ENCODE results near the gene TRAF2.

DNA sequence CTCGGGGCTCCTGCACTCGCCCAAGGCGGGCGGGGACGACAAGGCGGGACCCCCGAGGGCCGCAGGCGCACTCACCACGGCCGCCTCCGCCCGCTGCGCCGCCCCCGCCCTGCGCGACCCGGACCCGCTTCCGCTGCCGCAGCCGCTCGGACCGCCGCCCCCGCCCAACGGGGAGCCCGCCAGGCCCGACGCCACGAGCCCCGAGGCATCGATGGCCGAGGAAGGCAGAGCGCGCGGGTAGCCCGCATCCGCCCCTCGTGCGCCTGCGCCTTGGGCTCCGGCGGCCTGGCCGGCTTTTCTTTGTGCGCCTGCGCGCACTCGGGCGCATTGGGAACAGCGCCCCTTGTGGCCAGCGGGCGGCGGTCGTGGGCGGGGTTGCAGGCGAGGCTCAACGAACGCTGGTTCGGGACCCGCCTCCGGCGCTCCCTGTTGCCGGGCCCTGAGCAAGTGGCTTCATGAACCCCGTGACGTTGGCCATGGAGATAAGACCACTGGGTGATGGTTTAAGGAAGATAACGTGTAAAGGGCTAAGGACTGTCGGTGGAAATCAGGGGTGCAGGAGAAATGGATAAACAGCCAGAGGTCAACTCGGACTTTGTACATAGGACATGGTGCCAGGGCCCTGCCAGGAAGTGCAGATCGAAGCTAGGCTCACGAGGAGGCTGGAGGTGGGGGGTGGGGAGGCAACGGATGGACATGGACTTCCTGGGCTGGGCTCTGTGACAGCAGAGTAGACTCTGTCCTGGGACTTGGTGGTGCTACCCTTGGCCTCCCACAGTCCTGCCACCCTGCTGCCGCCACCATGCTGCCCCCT, 58.4 kb downstream of the TRAF2 start, which contains the start of the genes C8G and FBXW5:
- peak; percentile 21 to 40; a peak in 3 of 5 replicates for TF ChIP-seq RAD21 (conservative IDR thresholded peaks at IDR 0.05 in 1 of 2, IDR thresholded peaks at IDR 0.05 in 1 of 2)
- peak; percentile 94 for TF ChIP-seq CTCF (IDR thresholded peaks at IDR 0.05)
- peak; percentile 60 for TF ChIP-seq POLR2A (IDR thresholded peaks at IDR 0.05; ENCODE audit: low read length)
- no peak for TF ChIP-seq MAZ (IDR thresholded peaks at IDR 0.05; ENCODE audit: borderline replicate concordance, low read depth, low read length)
- TF ChIP-seq ELK1 (IDR thresholded peaks at IDR 0.05; ENCODE audit: low read depth, low read length) = no peak
- peak; percentile 44 to 80; a peak in 3 of 5 replicates for TF ChIP-seq JUN (IDR thresholded peaks at IDR 0.05)
- TF ChIP-seq POLR2AphosphoS2 (conservative IDR thresholded peaks at IDR 0.05; ENCODE audit: low read length) = no peak
- no peak for TF ChIP-seq NR3C1 (IDR thresholded peaks at IDR 0.05)
- no peak; a peak in 1 of 5 replicates for TF ChIP-seq EP300 (IDR thresholded peaks at IDR 0.05)
- TF ChIP-seq REST (IDR thresholded peaks at IDR 0.05) = no peak
- TF ChIP-seq JUNB (IDR thresholded peaks at IDR 0.05) = no peak
- no peak; the same call in 1 of the 3 replicates for TF ChIP-seq SMC3 (IDR thresholded peaks at IDR 0.05)
